Measurements from ENCODE around the gene ITGBL1. TPM values are rescaled to one million over a fixed set of nuclear protein-coding genes. Genes with fewer than 3 reads are reported as not detected.

The ITGBL1 gene
- total RNA-seq, 1 experiment from 2014 or later, result 0.22 TPM

- POLR2A ChIA-PET, result no interaction called here
- TF ChIP-seq MAX (CRISPR knock-in tag; IDR thresholded peaks at IDR 0.05) (no peak), ZSCAN18 (CRISPR knock-in tag; IDR thresholded peaks at IDR 0.05) (no peak), SP1 (CRISPR knock-in tag; conservative IDR thresholded peaks at IDR 0.05) (no peak), FOXP4 (CRISPR knock-in tag; IDR thresholded peaks at IDR 0.05) (no peak), GTF2I (CRISPR knock-in tag; conservative IDR thresholded peaks at IDR 0.05) (no peak), CREM (CRISPR knock-in tag; IDR thresholded peaks at IDR 0.05) (no peak)
- H3K36me3 Mint-ChIP-seq, result no peaks in the 10 kb centered on the region
- ATAC-seq (no peak), DNase-seq (ENCODE audit: low spot score) (no peak)
- no peak overlapping the region for H3K4me3 Mint-ChIP-seq
- H3K9me3 Mint-ChIP-seq, result no peaks in the 10 kb centered on the region
- CTCF ChIA-PET, result no interaction called here
- no peaks in the 10 kb centered on the region for H3K4me1 Mint-ChIP-seq
- no peaks in the 10 kb centered on the region for H3K27me3 Mint-ChIP-seq (ENCODE audit: low read depth)
- no peak overlapping the region for H3K27ac Mint-ChIP-seq
Measured at GRCh38 chr13:101681834-101682233, 229.4 kb downstream of the ITGBL1 start.

- H3K36me3 Mint-ChIP-seq, result no peaks in the 10 kb centered on the region
- no peaks in the 10 kb centered on the region for H3K27me3 Mint-ChIP-seq (ENCODE audit: low read depth)
- ATAC-seq, result no peak
- no peak overlapping the region for H3K27ac Mint-ChIP-seq
- ChIA-PET CTCF (no interaction called here), POLR2A (no interaction called here)
- H3K4me1 Mint-ChIP-seq, result no peaks in the 10 kb centered on the region
- no peak for DNase-seq (ENCODE audit: low spot score)
- TF ChIP-seq PRRX2 (CRISPR knock-in tag; IDR thresholded peaks at IDR 0.05), result no peak
- TF ChIP-seq TCF7 (CRISPR knock-in tag; IDR thresholded peaks at IDR 0.05; ENCODE audit: low read depth), result no peak
- no peak for TF ChIP-seq TP53 (CRISPR knock-in tag; IDR thresholded peaks at IDR 0.05)
- no peaks in the 10 kb centered on the region for H3K9me3 Mint-ChIP-seq
- no peak overlapping the region for H3K4me3 Mint-ChIP-seq
Measured at GRCh38 chr13:101686003-101686402, 233.5 kb downstream of the ITGBL1 start.

DNA sequence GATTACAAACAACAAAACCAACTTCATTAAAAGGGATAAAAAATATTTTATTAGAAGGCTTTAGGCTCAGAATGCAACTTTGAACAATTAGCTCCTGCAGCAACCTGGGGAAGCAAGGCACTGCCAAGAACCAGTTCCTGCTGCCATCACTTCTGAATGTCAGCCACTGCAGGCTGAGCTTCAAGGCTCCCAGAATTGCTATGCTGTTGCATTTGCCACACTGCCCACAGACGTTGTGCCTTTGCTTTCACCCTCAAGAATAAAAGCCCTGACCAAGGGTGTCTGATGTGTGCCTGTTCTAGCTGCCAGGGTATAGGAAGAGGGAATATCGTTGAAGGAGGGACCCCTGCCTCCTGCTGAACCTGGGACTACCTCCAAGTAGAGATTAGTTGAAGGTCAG lies 238.4 kb downstream of the ITGBL1 start:
- POLR2A ChIA-PET, result no interaction called here
- H3K4me1 Mint-ChIP-seq, result no peaks in the 10 kb centered on the region
- H3K36me3 Mint-ChIP-seq, result no peaks in the 10 kb centered on the region
- no peak overlapping the region for H3K4me3 Mint-ChIP-seq
- no peaks in the 10 kb centered on the region for H3K27me3 Mint-ChIP-seq (ENCODE audit: low read depth)
- no peak for DNase-seq (ENCODE audit: low spot score)
- CTCF ChIA-PET, result no interaction called here
- no peak overlapping the region for H3K27ac Mint-ChIP-seq
- H3K9me3 Mint-ChIP-seq, result no peaks in the 10 kb centered on the region
- TF ChIP-seq TEAD4 (CRISPR knock-in tag; IDR thresholded peaks at IDR 0.05) (no peak), MYBL2 (CRISPR knock-in tag; IDR thresholded peaks at IDR 0.05) (no peak), KAT7 (CRISPR knock-in tag; IDR thresholded peaks at IDR 0.05; ENCODE audit: borderline replicate concordance) (no peak), NR2C2 (CRISPR knock-in tag; IDR thresholded peaks at IDR 0.05) (no peak), AFF4 (CRISPR knock-in tag; IDR thresholded peaks at IDR 0.05; ENCODE audit: borderline replicate concordance) (no peak), ZNF263 (CRISPR knock-in tag; IDR thresholded peaks at IDR 0.05; ENCODE audit: low read depth) (no peak), SMAD3 (CRISPR knock-in tag; IDR thresholded peaks at IDR 0.05; ENCODE audit: borderline replicate concordance) (no peak), ZNF396 (CRISPR knock-in tag; IDR thresholded peaks at IDR 0.05; ENCODE audit: borderline replicate concordance) (no peak), ZSCAN18 (CRISPR knock-in tag; IDR thresholded peaks at IDR 0.05) (no peak)
- TF ChIP-seq, protein P1, sequence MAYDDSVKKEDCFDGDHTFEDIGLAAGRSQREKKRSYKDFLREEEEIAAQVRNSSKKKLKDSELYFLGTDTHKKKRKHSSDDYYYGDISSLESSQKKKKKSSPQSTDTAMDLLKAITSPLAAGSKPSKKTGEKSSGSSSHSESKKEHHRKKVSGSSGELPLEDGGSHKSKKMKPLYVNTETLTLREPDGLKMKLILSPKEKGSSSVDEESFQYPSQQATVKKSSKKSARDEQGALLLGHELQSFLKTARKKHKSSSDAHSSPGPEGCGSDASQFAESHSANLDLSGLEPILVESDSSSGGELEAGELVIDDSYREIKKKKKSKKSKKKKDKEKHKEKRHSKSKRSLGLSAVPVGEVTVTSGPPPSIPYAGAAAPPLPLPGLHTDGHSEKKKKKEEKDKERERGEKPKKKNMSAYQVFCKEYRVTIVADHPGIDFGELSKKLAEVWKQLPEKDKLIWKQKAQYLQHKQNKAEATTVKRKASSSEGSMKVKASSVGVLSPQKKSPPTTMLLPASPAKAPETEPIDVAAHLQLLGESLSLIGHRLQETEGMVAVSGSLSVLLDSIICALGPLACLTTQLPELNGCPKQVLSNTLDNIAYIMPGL (CRISPR knock-in tag; IDR thresholded peaks at IDR 0.05), result no peak
- TF ChIP-seq, protein P2, sequence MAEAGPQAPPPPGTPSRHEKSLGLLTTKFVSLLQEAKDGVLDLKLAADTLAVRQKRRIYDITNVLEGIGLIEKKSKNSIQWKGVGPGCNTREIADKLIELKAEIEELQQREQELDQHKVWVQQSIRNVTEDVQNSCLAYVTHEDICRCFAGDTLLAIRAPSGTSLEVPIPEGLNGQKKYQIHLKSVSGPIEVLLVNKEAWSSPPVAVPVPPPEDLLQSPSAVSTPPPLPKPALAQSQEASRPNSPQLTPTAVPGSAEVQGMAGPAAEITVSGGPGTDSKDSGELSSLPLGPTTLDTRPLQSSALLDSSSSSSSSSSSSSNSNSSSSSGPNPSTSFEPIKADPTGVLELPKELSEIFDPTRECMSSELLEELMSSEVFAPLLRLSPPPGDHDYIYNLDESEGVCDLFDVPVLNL (CRISPR knock-in tag; IDR thresholded peaks at IDR 0.05; ENCODE audit: borderline replicate concordance, low read depth), result no peak
- no peak for ATAC-seq
